ENCODE measurements around the gene ASPG.

- TF ChIP-seq EZH2 (IDR thresholded peaks at IDR 0.05; ENCODE audit: insufficient read depth, poor library complexity, severe bottlenecking), result no peak
- no peak for TF ChIP-seq EZH2phosphoT487 (IDR thresholded peaks at IDR 0.05; ENCODE audit: insufficient read depth, low read depth)
Measured at GRCh38 chr14:104075530-104076151, 9.9 kb upstream of the ASPG start.

All from GM23248 (cell line).